ENCODE measurements around the gene COL4A2.

- TF ChIP-seq REST (IDR thresholded peaks at IDR 0.05) (no peak), HDAC2 (IDR thresholded peaks at IDR 0.05) (no peak)
Observed at GRCh38 chr13:110517505-110518225, 210.6 kb downstream of the COL4A2 start.
